Natural killer cell (primary cell): ENCODE data around the gene MAP1LC3B2. TPM values are rescaled to one million over a fixed set of nuclear protein-coding genes. Genes with fewer than 3 reads are reported as not detected.

ENCODE experiments used
- ATAC-seq, 3 donors: fragments of 150-1000 bp in 2 of 3; fragments of 200-7000 bp in 1 of 3; cut with Tn5 transposase; 1 replicate in 1 of 3; 2 replicates in 2 of 3; pipeline ENCODE4 v1.10.0; 2021; ENCODE audit warnings: mild to moderate bottlenecking in 2 of 3, moderate library complexity in 2 of 3
- DNase-seq, 2 donors: peaks; one replicate each; pipeline versions ENCODE4 v3.0.0 to v3.0.0-alpha.2; 2013 to 2021; ENCODE audit warnings: mixed read lengths in 1 of 2
- H3K27ac ChIP-seq: one replicate; pipeline ENCODE4 v1.5.1; 2013; ENCODE audit warnings: mild to moderate bottlenecking, low read length
- H3K27me3 ChIP-seq: one replicate; pipeline ENCODE4 v1.6.1; 2013; ENCODE audit warnings: low read length; ENCODE audit not compliant: control insufficient read depth, insufficient read depth
- H3K36me3 ChIP-seq: one replicate; pipeline ENCODE4 v1.6.1; 2013; ENCODE audit warnings: low read length; ENCODE audit not compliant: control insufficient read depth, insufficient read depth
- H3K4me1 ChIP-seq: one replicate; pipeline ENCODE4 v1.6.1; 2013; ENCODE audit warnings: low read length; ENCODE audit not compliant: control insufficient read depth, insufficient read depth
- H3K4me3 ChIP-seq: one replicate; pipeline ENCODE4 v1.5.1; 2013; ENCODE audit warnings: low read length
- H3K9me3 ChIP-seq: one replicate; pipeline ENCODE4 v1.6.1; 2013; ENCODE audit warnings: low read length; ENCODE audit not compliant: control insufficient read depth, insufficient read depth
- H3K27ac Mint-ChIP-seq, 2 donors: one replicate each; pipeline ENCODE4 v1.8.0; 2022; ENCODE audit warnings: mild to moderate bottlenecking in 2 of 2, mixed read lengths in 2 of 2, moderate library complexity in 1 of 2
- H3K27me3 Mint-ChIP-seq, 2 donors: one replicate each; pipeline ENCODE4 v1.8.0; 2022; ENCODE audit warnings: low read depth in 2 of 2, mixed read lengths in 2 of 2
- H3K36me3 Mint-ChIP-seq: one replicate; pipeline ENCODE4 v1.8.0; 2022; ENCODE audit warnings: mixed read lengths
- H3K4me1 Mint-ChIP-seq, 2 donors: one replicate each; pipeline ENCODE4 v1.8.0; 2022; ENCODE audit warnings: mixed read lengths in 2 of 2
- H3K4me3 Mint-ChIP-seq: one replicate; pipeline ENCODE4 v1.8.0; 2022; ENCODE audit warnings: mild to moderate bottlenecking, moderate library complexity, mixed read lengths
- H3K9me3 Mint-ChIP-seq, 2 donors: one replicate each; pipeline ENCODE4 v1.8.0; 2022; ENCODE audit warnings: mixed read lengths in 2 of 2
- CTCF ChIP-seq: fragments of 200-600 bp; IDR thresholded peaks from one replicate; pipeline ENCODE4 v1.8.0; 2022; ENCODE audit warnings: antibody characterized with exemption
- WGBS: methylation state at CpG from one replicate; pipeline ENCODE4 v1.1.7; 2013; ENCODE audit warnings: missing lambda C conversion rate; ENCODE audit not compliant: insufficient coverage; 5-methylcytosine and 5-hydroxymethylcytosine counted together
- intact Hi-C: fragments of 100-400 bp; cut with micrococcal nuclease; formaldehyde crosslinking; loops from one replicate; pipeline ENCODE4 v1.14.2; 2022
- total RNA-seq, 4 donors: library from RNA; stranded (reverse); fragments of 120-200 nt in 1 of 4; gene quantifications; one replicate each; pipeline versions ENCODE4 v1.2.3 to v1.2.4, GENCODE V29; 2013 to 2022

Gene MAP1LC3B2
- total RNA-seq, 3 donors from 2014 or later (not counting 1 experiment from before 2014, with no cell fraction given) = 1.5 to 3.7 (median 3.3) TPM

DNA sequence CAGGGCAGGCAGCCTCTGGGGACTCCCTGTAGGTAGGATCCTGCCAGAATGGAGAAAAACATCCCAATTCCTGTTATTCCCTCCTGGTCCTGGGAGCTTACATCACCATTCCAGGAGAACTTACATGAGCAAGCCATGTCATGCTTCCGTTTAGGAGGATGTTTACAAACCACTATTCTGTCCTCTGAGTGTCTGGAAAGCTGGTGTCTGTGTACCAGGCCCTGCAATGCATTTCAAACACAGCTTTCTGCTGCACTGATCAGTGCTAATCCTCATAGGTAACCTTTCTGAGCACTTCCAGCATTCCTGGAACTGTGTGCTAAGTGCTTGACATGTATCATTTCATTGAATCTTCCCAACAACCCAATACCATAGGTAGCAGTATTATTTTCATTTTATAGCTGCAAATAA, 19.8 kb upstream of the MAP1LC3B2 start:
- intact Hi-C loops = no loop called here
- peaks cover 4 to 5% of the 10 kb centered on the region in 2 donors for H3K4me1 Mint-ChIP-seq
- no peak overlapping the region for H3K27ac ChIP-seq

DNA sequence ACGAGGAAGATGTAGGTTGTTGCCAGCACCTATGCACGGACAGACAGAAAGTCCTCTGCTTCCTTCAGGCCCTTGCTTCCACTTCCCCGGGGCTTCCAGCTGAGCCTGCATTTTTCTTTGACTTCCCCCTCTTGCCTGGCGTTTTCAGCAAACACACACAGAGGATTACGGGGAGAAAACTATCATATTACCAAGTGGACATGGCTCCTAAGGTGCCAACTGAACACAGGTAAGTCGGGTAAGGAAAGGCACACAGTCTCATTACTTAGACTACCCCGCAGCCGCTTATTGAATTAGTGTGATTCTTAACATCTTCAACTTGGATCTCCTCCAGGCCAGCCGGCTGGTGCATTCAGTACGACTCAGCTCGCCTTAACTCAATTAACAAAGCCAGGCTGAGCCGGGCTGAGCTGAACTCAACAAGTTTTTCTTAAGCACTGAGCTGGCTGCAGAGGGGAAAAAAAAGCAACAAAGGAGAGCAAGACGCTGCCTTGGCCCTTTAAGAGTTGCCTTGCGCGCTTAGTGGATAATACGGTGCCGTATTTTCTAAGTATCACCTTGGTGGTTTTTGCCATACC, 19.2 kb upstream of the MAP1LC3B2 start:
- no peak overlapping the region for H3K4me3 ChIP-seq
- 79% methylated on average over 17 of the region's 17 CpGs for WGBS

More for the DNA sequence above, 19.8 kb upstream of the MAP1LC3B2 start:
- Histone ChIP-seq H3K4me3 (no peak overlapping the region), H3K27me3 (no peaks in the 10 kb centered on the region), H3K36me3 (no peaks in the 10 kb centered on the region), H3K4me1 (peaks cover 25% of the 10 kb centered on the region), H3K9me3 (no peaks in the 10 kb centered on the region)
- ATAC-seq (no peak), DNase-seq (no peak)
- no peak for TF ChIP-seq CTCF
- peaks cover 3 to 18% of the 10 kb centered on the region in 2 donors for H3K27me3 Mint-ChIP-seq
- H3K9me3 Mint-ChIP-seq = no peaks in the 10 kb centered on the region
- H3K36me3 Mint-ChIP-seq = no peaks in the 10 kb centered on the region
- no peak overlapping the region for H3K27ac Mint-ChIP-seq
- no peak overlapping the region for H3K4me3 Mint-ChIP-seq
- 65% methylated on average over 1 of the region's 1 CpG for WGBS

GRCh38 chr12:116540622-116541152, 18.5 kb upstream of the MAP1LC3B2 start:
- 90% methylated on average over 5 of the region's 5 CpGs for whole genome bisulfite sequencing
- TF ChIP-seq CTCF = no peak
- no peaks in the 10 kb centered on the region for H3K9me3 Mint-ChIP-seq
- no peak overlapping the region for H3K27ac ChIP-seq
- no peaks in the 10 kb centered on the region for H3K4me1 Mint-ChIP-seq
- no peaks in the 10 kb centered on the region for H3K36me3 Mint-ChIP-seq
- peaks cover 22% of the 10 kb centered on the region for H3K4me1 ChIP-seq
- no peaks in the 10 kb centered on the region for H3K27me3 ChIP-seq
- H3K27ac Mint-ChIP-seq = no peak overlapping the region
- no peak overlapping the region for H3K4me3 Mint-ChIP-seq
- no peak for ATAC-seq
- no peak for DNase-seq
- H3K4me3 ChIP-seq = no peak overlapping the region
- no peaks in the 10 kb centered on the region for H3K9me3 ChIP-seq
- no peaks in the 10 kb centered on the region for H3K36me3 ChIP-seq
- intact Hi-C loops = no loop called here
- peaks cover 3 to 18% of the 10 kb centered on the region in 2 donors for H3K27me3 Mint-ChIP-seq

More for the DNA sequence above, 19.2 kb upstream of the MAP1LC3B2 start:
- no peak overlapping the region for H3K27ac ChIP-seq
- no peak overlapping the region for H3K4me3 Mint-ChIP-seq
- intact Hi-C loops = no loop called here
- H3K27ac Mint-ChIP-seq = no peak overlapping the region
- no peaks in the 10 kb centered on the region for H3K36me3 ChIP-seq
- no peaks in the 10 kb centered on the region for H3K36me3 Mint-ChIP-seq
- DNase-seq (no peak), ATAC-seq (no peak)
- H3K4me1 ChIP-seq = peaks cover 22% of the 10 kb centered on the region
- H3K27me3 ChIP-seq = no peaks in the 10 kb centered on the region
- TF ChIP-seq CTCF = no peak
- H3K9me3 ChIP-seq = no peaks in the 10 kb centered on the region
- H3K27me3 Mint-ChIP-seq = peaks cover 3 to 18% of the 10 kb centered on the region in 2 donors
- H3K9me3 Mint-ChIP-seq = no peaks in the 10 kb centered on the region
- H3K4me1 Mint-ChIP-seq = no peaks in the 10 kb centered on the region
